Urothelium cell line (cell line): Measurements from ENCODE around the gene ZBTB20.
A peak's percentile ranks its signal among the peaks of the same experiment; 100 is the strongest.

ENCODE experiments used
- DNase-seq: peaks from one replicate; pipeline ENCODE4 v3.0.0; 2011; ENCODE audit warnings: low spot score, mixed read lengths
- FAIRE-seq: peaks from 2 replicates; lab custom pipeline; 2011; peaks lifted over from hg19 to GRCh38; lab: Jason Lieb, UNC

The ZBTB20 gene

DNA sequence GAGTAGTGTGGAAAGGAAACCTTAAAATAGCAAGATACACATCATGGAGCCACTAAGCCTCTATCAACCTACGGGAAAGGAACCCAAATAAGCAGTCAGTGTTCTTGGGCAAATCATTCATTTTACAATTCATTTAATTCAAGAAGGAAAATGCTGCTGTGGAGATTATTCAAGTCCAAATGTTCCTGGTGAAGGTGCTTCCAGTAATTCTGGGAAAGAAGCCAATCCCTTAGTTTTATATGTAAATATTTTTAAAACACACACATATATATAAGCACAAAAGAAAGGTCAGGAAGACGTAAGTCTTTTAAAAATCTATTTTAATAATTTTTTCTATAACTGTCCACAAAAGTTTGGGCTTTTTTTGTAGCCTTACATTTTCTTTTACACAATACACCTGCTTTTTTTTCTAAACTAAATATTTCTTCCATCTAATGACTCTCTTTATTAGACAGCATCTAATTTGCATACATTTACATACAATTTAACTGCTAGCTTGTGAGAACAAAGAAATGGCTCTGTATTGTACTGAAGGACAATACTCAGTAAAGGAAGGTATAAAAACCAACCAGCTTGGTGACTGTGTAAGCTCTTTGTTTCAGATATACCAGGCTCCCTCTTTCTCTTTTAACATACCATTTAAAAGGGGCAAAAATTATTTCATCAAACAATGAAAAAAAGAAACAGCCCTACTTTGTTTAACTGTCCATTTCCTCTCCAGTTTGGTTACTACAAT is 269.5 kb downstream of the ZBTB20 start:
- DNase-seq (no peak), FAIRE-seq (no peak)

DNA sequence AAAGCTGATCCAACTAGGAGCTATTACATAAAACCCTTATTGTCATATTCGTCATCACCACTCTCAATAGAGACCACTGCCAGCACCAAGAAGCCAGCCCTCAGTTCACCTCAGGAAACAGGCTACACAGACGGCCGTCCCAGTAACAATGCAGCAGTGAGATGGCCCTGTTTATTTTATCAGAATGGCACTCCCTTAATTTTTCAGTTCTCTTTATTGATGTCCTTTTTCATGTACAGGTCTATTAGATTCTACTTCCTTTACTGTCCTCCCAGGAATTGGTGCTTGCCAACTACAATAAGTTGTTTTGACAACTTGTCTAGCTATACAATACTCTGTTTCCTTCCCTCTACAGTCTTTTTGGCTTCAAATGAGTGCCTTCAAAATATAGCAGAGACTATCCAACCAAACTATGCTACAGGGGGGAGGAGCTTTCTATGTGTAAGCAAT is 272.5 kb downstream of the ZBTB20 start:
- no peak for FAIRE-seq

DNA sequence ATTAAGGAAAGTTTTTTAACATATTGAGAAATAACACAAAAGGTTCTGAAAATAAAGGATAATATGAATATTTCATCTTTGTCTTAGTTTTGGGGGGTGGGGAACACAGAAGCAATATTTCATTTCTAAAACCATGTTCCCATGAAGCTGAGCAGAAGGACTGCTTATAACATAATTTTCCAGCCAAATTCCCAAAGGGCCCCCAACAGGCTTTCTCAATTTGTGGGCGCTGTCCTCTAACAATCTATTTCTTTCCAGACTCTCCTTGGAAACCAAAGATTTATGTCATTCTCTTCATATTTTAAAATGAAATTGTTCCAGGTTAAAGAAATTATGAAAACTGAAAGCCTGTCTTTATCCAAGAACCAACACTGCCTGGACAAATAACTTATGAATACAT is 273.5 kb downstream of the ZBTB20 start:
- FAIRE-seq = no peak

More for the DNA sequence above, 272.5 kb downstream of the ZBTB20 start:
- no peak for DNase-seq

DNA sequence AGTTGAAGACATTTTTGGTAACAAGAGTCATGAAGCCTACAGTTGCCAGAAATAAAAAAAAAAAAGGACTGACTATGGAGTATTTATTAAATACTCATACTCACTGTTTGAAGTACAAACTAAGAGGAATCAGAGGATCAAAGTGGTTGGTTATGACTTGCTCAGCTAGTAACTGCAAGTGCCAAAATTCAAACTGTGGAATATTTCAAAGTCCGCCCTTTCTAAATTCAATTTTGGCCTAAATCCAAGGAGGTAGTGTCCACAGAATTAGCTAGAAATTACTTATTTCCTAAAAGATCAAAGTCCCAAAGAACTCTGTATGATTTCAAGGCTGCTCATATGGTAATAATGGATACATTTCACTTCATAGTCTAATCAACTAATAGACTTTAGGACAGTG is 274.5 kb downstream of the ZBTB20 start:
- FAIRE-seq = no peak
- DNase-seq = no peak

More for the DNA sequence above, 273.5 kb downstream of the ZBTB20 start:
- no peak for DNase-seq

DNA sequence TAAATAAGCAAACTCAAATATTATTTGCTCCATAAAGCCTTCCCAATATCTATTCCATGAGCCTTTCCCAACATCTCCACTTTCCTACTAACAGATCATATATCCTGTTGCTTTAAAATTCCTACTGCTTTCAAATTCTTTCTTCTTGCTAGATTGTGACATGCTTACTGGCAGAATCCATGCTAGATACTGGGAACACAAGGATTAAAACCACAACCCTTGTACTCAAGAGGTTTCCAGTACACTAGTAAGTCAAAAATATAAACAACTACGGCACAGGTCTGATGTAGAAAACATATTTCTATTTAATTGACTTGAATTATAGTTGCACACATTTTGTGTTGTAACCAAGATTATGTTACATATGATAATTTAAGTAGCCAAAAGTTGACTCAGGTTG is 275.0 kb downstream of the ZBTB20 start:
- FAIRE-seq (no peak), DNase-seq (no peak)

DNA sequence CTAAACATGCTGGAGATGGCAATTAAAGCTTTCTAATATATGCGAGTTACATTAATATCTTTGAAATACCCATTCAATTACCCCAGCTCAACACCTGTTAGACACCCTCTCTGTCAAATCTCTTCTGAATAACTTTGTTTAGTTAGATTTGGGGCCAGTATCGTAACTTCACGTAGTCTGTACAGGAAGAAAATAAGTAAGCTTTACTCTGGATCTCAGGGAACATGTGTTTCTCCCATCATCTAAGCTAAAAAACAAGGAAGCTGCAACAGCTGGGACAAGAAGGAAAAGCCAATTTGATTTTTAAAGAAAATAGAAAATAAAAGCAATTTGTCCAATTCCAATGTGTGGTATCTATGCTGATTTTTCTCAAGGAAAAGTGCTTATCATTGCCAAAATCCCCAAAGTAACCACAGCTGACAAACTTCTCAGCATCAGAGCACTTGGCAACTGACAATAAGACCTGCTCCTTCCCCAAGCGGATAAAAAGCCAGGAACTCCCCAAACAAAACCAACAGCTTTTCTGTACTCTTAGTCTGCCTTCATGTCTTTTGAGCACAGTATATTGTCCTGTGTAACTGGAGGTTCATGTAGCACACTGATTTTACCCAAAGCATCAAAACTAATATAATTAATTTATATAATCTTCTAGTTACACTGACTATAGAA is 279.1 kb downstream of the ZBTB20 start:
- FAIRE-seq (no peak), DNase-seq (no peak)

DNA sequence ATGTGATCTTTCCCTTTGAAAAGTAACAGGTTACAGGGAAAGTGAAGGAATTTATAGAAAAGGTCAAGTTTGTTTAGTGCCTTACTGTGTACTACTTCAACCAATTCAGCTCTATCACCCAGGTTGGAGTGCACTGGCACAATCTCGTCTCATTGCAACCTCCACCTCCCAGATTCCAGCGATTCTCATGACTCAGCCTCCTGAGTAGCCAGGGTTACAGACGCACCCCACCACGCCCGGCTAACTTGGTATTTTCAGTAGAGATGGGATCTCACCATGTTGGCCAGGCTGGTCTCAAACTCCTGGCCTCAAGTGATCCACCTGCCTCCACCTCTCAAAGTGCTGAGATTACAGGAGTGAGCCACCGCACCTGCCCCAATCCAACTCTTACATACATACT is 279.7 kb downstream of the ZBTB20 start:
- DNase-seq (no peak), FAIRE-seq (no peak)

DNA sequence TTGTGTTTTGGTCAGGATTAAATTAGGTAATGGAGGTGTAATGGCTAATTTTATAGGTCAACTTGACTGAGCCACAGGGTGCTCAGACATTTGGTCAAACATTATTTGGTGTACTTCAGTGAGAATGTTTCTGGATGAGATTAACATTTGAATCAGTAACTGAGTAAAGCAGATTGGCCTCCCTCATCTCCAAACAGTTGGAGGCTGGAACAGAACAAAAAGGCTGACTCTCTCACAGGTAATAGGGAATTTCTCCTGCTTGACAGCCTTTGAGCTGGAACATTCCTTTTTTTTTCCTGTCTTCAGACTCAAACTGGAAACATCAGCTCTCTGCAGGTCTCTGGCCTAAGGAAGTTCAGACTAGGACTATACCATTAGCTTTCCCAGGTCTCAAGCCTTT is 280.7 kb downstream of the ZBTB20 start:
- DNase-seq (no peak), FAIRE-seq (no peak)

DNA sequence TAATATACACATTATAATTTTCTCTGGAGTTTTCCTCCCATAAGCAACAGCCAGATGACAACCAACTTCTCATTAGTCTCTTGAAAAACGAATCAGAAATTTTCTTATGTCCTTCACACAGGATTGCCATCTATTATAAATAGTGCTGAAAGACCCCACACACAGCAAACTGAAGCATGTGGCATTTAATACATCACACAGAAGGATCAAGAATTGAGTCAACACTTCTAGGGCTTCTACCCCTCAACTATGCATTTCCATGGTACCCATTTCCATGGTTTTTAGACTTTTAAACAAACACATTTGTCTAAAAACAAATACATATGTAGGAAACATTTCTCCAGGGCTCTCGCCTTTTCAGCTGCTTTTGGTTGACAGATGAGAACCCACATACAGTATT is 282.1 kb downstream of the ZBTB20 start:
- FAIRE-seq = no peak
- DNase-seq = no peak

DNA sequence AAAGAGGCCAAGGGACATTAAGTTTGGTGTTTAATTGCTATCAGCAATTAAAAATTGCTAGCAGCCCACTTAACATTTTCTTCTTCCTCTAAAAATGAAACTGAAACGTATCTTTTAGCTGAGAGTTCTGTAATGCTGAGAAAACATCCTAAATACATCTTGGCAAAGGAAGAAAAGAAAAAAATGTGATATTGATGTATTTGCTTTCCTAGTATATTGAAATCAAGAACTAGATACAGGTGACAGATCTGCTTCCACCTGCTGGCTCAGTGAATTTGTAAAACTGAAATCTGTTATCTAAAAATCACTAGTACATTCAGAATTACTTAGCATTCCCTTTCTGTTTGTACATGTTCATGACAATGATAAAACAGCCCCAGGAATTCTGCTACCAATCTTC is 283.2 kb downstream of the ZBTB20 start:
- DNase-seq (no peak), FAIRE-seq (no peak)

DNA sequence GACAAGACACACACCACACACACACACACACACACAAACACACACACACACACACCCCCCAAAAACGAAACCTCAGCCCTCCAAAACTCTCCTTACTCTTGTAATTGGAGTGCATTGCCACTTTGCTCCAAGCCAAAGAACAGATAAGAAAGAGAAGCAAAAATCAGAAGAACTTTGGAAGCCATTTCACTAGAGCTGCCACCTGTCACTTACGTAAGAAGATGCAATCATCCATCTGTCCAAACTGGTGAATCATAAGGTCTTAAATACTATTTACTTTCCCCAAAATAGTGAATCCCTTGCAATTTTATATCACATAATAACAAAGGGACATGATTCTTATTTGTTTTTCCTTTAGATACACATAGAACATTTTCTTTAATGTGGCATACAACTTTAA is 285.4 kb downstream of the ZBTB20 start:
- no peak for FAIRE-seq
- no peak for DNase-seq

DNA sequence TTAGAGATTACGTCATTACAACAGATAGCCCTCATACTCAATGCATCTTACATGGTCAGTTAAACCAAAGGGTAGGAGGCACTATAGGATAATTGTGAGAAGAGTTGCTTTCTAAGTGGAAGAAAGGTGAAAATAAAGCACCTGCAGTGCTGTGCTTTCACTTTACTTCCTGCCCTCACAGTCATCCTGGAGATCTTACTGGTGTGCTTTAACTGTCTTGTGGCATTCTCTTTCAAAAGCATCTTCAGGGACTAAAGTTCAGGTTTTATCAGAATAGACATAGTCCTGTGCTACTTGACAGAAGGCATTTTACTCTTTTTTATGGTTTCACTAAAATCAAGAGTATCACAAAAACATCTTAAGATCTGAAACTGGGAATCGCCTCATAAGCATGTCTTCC is 286.6 kb downstream of the ZBTB20 start:
- DNase-seq = no peak
- no peak for FAIRE-seq

DNA sequence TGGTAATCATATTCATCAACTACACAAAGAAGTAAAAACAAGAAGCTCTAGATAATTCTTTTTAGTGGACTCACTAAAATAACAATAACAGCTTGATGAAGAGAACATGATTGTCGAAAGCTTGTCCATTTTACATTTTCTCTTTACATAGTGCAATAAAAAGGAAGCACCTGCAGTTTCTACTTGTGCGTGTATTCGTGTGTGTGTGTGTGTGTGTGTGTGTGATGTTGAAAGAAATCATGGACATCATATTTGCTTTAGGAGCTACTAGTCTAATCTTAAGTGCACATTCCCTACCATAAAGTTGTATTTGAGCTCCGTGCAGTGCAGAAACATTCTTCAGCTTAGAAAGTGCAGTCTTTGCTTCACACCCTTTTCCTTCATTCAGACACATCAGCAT is 288.8 kb downstream of the ZBTB20 start:
- DNase-seq (no peak), FAIRE-seq (no peak)

DNA sequence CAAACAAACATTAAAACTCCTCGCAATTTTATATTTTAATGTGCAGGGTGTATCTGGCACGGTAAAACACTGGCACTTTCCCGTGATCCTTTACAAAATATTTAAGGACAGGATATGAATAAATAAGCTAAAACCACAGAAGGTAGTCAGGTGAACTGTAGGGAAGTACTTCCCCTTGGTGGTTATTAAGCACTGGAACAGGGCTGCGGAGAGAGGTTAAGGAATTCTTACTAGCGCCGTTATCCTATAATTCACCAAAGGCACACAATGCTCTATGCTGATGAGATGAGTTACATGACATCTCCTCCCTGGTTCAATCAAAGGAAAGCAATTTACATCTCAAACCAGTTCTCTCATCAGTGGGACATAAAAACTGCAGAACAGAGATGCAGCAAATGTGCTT is 289.8 kb downstream of the ZBTB20 start:
- FAIRE-seq = no peak
- no peak for DNase-seq

DNA sequence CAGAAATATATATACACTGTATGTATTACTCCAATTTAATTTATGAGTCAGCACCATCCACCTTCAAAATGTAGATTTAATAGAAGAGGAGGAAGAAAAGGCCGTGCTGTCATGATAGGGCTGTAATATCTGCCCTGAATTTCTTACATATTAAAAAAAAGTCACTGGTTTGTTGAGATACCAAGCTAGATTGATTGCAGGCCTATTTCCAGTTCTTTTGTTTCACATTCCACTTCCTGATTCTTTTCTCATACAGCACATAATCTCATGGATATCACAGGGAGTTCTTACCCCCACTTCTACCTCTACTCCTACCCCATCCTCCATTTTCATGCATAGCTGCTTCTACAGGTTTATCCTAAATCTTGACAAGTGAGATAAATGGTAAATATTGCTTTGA is 290.3 kb downstream of the ZBTB20 start:
- DNase-seq (no peak), FAIRE-seq (no peak)

DNA sequence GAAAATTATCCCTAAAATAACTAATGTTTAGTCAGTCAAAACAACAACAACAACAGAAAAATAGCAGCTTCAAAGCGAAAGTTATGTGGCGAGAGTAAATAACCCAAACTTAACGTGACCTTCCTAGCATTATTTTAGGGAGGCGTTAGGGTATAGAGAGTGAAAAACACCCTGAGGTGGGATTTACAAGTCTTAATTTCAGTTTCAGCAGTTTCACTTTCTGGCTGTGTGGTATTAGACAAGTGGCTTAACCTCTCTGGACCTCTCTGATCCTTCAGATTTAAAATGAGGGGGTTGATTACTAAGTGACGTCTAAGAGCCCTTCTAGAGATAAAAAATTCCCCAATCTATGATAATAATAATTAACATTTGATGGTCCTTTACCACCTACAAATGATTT is 291.2 kb downstream of the ZBTB20 start:
- DNase-seq (no peak), FAIRE-seq (no peak)

DNA sequence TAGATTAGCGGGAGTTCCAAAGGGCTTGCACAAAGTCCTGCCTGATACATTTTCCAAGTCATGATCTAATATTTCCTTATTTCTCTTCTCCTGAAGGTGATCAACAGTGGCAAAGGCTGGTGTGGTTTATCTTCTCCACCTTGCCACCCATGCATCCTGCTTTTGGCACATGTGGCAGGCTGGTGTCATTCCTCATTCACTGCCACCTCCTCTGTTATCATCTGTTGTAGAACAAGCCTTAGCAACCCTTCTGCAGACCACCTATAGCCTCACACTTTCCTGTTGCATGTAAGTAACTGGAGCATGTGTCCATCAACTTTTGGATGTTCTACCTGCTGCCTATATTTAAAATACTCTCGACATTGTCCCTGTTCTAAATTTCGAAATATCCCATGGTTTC is 294.1 kb downstream of the ZBTB20 start:
- peak; percentile 73 for FAIRE-seq
- DNase-seq = no peak

DNA sequence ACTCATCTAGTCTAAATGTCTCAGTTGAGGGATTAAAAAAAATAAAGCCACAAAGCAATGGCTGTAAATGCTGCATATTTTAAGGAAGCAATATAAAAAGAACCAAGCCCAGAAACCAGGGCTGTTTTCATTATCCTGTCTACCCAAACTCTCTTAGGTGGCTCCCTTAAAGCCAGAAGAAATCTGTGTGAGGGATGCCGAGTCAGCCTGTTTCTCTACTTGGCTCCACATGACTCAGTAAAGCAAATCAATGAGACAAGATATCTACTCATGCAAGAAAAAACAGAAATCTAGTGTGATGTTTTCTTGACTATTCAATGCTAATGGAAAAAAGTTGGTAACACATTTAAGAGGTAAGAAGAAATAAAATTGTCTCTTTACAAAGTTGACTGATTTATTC is 296.2 kb downstream of the ZBTB20 start:
- DNase-seq = no peak
- no peak for FAIRE-seq

DNA sequence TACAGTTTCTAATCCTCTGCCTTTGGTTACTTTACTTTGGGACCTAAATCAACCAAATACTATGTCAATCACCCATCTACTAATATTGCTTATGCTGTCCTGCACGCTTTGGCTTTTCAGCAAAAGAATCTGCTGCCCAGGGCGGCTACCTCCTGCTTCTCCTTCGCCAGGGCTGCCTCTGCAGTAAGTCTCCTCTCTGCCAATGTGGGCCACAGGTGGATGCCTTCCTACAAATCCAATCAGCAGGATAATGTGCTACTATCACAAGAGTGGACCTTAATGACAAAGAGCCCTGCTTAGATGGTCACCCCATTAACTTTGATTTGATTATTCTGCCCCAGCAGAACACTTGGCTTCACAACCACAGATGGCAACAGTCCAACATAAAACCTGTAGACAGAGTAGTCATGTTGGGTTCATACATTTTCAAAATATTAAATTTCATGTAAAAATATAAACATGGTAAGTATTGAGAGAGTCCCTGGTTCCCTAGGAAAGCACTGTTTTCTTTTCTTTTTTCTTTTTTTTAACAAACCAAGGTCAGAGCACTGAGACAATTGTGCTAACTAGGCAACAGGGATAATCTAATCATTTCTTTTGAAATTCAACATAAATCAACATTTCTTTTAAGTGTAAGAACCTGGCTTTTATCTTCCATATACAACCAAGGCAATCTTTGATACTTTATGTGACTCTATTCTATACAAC is 298.3 kb downstream of the ZBTB20 start:
- FAIRE-seq = no peak

DNA sequence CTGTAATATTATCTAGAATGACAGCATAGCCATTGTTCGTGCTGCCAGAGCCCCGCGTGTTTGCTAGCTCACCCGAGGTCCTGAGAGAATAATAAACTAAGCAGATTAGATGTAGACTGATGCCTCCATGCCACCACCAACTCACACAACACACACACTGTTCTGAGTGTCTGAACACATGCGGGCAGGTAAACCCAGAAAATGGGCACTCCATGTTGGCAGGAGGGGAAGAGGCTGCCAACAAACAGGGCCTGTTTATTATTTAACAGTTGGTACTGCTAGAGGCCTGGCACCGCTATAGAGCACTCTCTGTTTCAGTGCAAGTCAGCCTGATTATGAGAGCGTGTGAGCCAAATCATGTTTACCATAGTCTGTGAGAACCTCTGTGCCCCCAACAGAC is 299.0 kb downstream of the ZBTB20 start:
- DNase-seq (no peak), FAIRE-seq (no peak)

More for the DNA sequence above, 298.3 kb downstream of the ZBTB20 start:
- DNase-seq = no peak

DNA sequence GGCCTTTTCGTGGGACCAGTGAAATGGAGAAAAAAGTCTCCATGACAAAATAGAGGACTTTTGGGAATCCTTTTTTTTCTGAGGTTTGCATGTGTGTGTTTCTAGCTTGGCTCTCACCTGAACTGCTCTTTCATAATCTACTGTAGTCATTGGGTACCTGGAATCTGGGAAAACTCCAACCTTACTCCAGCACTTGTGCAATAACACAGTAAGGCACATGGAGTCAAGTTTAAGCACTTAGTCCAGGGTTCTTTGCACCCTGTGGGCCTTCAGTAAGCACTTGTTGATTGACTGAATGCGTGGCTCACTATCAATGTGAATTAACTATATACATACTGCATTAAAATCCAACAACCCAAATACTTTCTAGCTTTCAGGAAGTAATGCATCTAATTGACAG is 299.5 kb downstream of the ZBTB20 start:
- FAIRE-seq (no peak), DNase-seq (no peak)

DNA sequence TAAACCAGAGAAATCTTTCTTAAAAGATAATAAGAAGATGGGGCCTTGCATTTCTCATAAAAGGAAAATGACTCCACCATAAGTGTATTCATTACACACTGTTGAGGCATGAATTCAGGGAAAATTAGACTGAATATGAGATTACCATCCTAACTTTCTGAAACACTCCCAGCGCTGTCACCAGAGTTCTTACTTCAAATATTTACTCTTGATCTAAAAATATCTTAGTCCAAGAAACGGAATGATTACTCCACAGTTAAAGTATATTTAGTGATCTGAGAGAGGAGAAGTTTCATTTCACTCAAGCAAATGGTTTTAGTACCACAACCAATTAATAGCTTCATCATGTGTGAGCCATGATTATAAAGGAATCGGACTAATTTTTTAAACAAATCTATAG is 300.3 kb downstream of the ZBTB20 start:
- FAIRE-seq (no peak), DNase-seq (no peak)
